GM10266 (cell line): Measurements from ENCODE around the gene ZNF212.

Experiments used
- DNase-seq: peaks from one replicate; pipeline ENCODE4 v3.0.0; 2012; ENCODE audit errors: extremely low spot score
- TF ChIP-seq, protein P1 (sequence below): IDR thresholded peaks from 2 replicates; pipeline ENCODE4 v1.5.1; 2012; ENCODE audit warnings: mild to moderate bottlenecking, low read depth; ENCODE audit not compliant: control insufficient read depth, insufficient read depth; ENCODE audit errors: missing control alignments

Gene ZNF212

DNA sequence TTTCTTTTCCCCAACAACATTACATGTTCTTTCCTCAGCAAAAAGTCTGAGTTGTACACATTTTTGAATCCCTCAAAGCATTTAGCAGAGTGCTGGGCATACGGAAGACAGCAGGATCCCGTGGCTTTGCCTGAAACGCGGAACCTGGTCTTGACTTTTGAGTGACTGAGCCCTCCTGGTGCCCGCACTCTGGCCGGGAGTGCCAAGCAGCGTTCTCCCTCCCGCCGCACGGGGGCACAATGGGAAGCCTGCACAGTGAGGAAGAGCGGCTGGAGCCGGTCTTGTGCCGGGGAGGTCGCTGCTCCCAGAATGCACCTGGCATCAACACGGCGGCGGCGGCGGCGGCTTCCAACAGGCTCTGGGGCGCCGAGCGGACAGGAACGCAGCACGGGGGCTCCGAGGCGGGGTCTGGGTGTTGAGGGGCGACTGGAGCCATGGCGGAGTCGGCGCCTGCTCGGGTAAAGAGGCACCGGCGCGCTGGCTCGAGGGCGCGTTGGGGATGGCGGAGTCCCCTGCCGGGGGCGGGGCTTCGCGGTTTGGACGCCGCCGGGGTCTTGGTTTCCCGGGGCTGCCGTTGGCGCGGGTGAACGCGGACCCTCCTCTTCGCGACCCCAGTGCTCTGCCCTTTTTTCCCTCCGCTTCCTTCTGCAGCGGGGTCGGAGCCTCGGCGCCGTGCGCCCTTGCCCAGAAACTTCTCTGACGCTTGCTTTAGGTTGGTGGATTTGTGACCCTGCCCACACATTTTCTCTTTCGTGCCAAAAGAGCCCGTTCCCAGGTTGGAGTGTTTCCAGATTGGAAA, at the start of gene ZNF212:
Gene ZNF212 (plus strand): TSS at position 307 of the 799 bp plus-strand sequence. CDS start 128 bp downstream, at position 435.
- TF ChIP-seq, protein P1, sequence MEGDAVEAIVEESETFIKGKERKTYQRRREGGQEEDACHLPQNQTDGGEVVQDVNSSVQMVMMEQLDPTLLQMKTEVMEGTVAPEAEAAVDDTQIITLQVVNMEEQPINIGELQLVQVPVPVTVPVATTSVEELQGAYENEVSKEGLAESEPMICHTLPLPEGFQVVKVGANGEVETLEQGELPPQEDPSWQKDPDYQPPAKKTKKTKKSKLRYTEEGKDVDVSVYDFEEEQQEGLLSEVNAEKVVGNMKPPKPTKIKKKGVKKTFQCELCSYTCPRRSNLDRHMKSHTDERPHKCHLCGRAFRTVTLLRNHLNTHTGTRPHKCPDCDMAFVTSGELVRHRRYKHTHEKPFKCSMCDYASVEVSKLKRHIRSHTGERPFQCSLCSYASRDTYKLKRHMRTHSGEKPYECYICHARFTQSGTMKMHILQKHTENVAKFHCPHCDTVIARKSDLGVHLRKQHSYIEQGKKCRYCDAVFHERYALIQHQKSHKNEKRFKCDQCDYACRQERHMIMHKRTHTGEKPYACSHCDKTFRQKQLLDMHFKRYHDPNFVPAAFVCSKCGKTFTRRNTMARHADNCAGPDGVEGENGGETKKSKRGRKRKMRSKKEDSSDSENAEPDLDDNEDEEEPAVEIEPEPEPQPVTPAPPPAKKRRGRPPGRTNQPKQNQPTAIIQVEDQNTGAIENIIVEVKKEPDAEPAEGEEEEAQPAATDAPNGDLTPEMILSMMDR = peak; percentile 99
- peak; percentile 96 for DNase-seq

DNA sequence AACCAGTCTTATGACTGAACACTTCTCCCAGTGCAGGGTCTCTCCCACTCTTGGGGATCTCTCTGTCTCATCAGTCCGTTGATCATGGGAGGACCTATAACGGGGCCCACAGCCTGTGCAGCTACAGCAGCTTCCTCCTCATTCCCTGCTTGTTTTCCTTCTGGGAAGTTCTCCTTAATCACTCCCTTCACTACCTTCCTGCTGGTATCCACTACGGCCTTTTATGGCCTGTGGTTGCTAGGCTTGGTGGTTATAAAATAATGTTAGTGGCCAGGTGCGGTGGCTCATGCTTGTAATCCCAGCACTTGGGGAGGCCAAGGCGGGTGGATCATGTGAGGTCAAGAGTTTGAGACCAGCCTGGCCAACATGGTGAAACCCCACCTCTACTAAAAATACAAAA, 47.6 kb upstream of the ZNF212 start:
- TF ChIP-seq, protein P1 = no peak
- DNase-seq = no peak

DNA sequence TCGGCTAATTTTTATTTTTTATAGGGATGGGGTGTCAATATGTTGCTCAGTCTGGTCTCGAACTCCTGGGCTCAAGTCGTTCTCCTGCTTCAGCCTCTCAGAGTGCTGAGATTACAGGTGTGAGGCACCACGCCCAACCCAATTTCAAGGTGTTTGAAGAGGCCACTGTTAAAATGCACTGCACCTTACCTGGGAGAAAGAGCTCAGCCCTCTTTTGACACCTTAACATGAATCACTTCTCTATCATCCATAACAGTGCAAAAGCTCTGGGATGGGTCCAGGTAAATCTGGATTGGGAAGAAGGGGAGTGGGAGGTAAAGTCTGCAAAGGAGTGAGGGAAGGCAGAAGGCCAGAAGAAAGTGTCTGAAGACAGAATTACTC, 44.7 kb upstream of the ZNF212 start:
- no peak for DNase-seq
- TF ChIP-seq, protein P1 = no peak

DNA sequence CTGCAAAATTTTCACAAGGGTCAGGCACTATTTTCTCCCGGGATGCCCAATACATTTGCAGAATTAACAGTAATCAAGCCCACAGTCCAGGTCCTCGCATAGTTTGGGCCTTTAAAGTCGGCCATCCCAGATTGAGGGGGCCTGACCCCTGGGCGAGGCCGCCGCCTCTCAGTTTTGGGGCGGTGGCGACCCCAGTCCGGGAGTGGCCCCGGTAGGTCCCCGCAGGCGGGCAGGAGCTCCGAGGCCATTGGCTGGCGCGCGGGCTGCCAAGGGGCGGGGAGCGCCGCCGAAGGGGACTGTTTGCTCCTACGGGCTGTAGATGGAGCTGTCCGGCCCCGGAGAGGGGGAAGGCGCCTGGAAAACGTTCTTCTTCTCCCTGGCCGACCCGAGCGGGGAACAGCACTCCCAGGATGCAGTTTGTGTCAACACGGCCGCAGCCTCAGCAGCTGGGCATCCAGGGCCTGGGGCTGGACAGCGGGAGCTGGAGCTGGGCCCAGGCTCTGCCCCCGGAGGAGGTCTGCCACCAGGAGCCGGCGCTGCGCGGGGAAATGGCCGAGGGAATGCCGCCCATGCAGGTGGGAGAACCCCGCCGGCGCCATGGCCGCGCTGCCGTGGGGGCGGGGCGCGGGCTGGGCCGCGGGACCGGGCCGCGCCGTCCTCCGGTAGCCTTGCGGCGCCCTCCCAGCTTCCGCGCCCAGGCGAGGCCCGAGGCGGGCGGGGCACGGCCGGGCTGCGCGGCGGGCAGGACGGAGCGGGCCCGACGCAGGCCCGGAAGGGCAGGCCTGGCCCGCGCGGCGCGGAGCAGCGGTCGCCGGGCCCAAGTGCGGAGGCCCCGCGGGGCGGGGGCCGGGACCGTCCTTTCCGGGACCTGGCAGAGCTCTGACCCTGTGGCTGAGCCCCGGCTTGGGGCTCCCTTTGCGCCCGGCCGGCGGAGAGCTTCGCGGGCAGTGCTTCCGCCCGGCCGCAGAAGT, 44.0 kb upstream of the ZNF212 start, which contains the start of gene ZNF282:
Gene ZNF282 (plus strand): TSS at position 367 of the 971 bp plus-strand sequence. CDS start 44 bp downstream, at position 411.
- peak; percentile 96 for DNase-seq
- TF ChIP-seq, protein P1 = peak; percentile 65

DNA sequence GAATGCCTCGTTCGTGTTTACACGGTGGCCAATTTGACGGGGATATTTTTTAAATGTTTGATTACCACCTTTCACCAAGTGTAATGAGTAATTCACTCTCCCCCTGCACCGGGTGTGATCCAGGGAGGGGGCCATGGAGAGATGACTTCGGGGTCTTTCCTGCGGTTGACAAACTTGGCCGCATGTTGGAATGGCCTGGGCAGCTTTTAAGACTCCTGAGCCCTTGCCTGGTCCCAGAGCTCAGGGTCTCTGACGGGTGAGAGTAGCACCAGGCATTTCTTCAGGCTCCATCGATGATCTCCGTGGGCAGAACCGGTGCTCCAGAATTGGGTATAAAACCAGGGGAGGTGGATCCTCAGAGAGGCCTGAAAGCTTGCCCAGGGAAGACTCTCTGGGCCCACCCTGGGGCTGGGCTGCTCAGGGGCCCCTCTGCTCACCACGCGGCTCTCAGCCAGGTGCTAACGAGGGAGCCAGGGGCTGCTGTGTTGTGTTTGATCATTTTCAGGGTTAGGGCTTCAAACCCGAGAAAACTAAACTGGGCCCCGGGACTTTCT, 43.2 kb upstream of the ZNF212 start:
- TF ChIP-seq, protein P1 = no peak
- no peak for DNase-seq

DNA sequence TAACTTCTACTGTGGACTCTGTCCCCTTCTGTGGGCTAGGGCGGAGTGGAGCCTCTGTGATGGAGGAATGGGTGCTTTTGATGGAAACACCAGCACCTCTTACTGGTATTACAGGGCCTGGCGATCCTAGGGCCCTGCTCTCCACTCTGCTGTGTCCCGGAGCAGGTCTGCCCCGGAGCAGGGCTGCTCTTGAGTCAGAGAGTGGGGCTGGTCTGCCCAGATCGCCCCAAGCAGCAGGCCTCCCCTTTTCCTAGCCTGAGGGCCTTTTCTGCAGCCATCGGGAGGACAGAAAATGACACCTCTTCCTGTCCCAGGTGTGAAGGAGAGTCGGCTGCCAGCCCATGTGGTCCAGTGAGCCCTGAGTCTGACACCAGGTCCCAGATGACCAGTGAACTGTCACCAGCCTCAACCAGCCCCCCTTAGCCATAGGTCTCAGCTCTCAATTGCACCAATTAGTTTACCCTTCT, 42.7 kb upstream of the ZNF212 start:
- peak; percentile 63 for DNase-seq
- TF ChIP-seq, protein P1 = no peak
